GM23338 (cell line): ENCODE data around the gene RASL12. TPM values are rescaled to one million over a fixed set of nuclear protein-coding genes. Genes with fewer than 3 reads are reported as not detected.
"Not testable (repeated sequence)": the region's sequence is repeated elsewhere in the genome, so short reads cannot be mapped to it uniquely, and the experiment has no call there.

ENCODE experiments used
- ATAC-seq: fragments of 200-7000 bp; cut with Tn5 transposase; 3 replicates; pipeline ENCODE4 v1.9.1; 2020
- DNase-seq: peaks from one replicate; pipeline ENCODE4 v3.0.0-alpha.2; 2015; ENCODE audit warnings: low spot score
- H2AFZ ChIP-seq: fragments of 200-600 bp; sonication (generic); 2 replicates; pipeline ENCODE4 v1.8.0; 2016; ENCODE audit warnings: antibody characterized with exemption, mild to moderate bottlenecking, moderate library complexity
- H3F3A ChIP-seq: fragments of 200-600 bp; sonication (generic); replicated peaks from 2 replicates; pipeline ENCODE4 v1.8.0; 2017; ENCODE audit warnings: antibody characterized with exemption, mixed run types, low read depth
- H3K27ac ChIP-seq: fragments of 200-600 bp; sonication (generic); 2 replicates; pipeline ENCODE4 v1.6.1; 2016; ENCODE audit warnings: low read depth
- H3K27me3 ChIP-seq: fragments of 200-600 bp; sonication (generic); 2 replicates; pipeline ENCODE4 v1.8.0; 2016; ENCODE audit warnings: mild to moderate bottlenecking, mixed run types, moderate library complexity; ENCODE audit not compliant: insufficient read depth
- H3K36me3 ChIP-seq: fragments of 200-600 bp; sonication (generic); 2 replicates; pipeline ENCODE4 v1.8.0; 2016; ENCODE audit warnings: mild to moderate bottlenecking; ENCODE audit not compliant: insufficient read depth
- H3K4me1 ChIP-seq: fragments of 200-600 bp; sonication (generic); 2 replicates; pipeline ENCODE4 v1.8.0; 2016; ENCODE audit warnings: mild to moderate bottlenecking, moderate library complexity; ENCODE audit not compliant: insufficient read depth
- H3K4me2 ChIP-seq: fragments of 200-600 bp; sonication (generic); 2 replicates; pipeline ENCODE4 v1.7.1; 2017; ENCODE audit warnings: mixed run types
- H3K4me3 ChIP-seq: fragments of 200-600 bp; sonication (generic); 2 replicates; pipeline ENCODE4 v1.6.1; 2016; ENCODE audit warnings: mixed run types
- H3K79me2 ChIP-seq: fragments of 200-600 bp; sonication (generic); replicated peaks from 2 replicates; pipeline ENCODE4 v1.8.0; 2017; ENCODE audit warnings: mild to moderate bottlenecking; ENCODE audit not compliant: insufficient read depth
- H3K9me2 ChIP-seq: fragments of 200-600 bp; sonication (generic); 2 replicates; pipeline ENCODE4 v1.8.0; 2017; ENCODE audit not compliant: insufficient read depth
- H4K20me1 ChIP-seq: fragments of 200-600 bp; sonication (generic); replicated peaks from 2 replicates; pipeline ENCODE4 v1.8.0; 2017; ENCODE audit warnings: mild to moderate bottlenecking; ENCODE audit not compliant: insufficient read depth
- H3K27ac Mint-ChIP-seq: 2 replicates; pipeline ENCODE4 v1.8.0; 2020; ENCODE audit warnings: inconsistent platforms, mild to moderate bottlenecking, moderate library complexity, mixed read lengths
- H3K27me3 Mint-ChIP-seq: 3 replicates; pipeline ENCODE4 v1.8.0; 2022; ENCODE audit warnings: low read depth, mild to moderate bottlenecking, moderate library complexity, mixed read lengths, inconsistent platforms; ENCODE audit not compliant: insufficient read depth, poor library complexity
- H3K36me3 Mint-ChIP-seq: 3 replicates; pipeline ENCODE4 v1.8.0; 2021; ENCODE audit warnings: low read depth, mild to moderate bottlenecking, inconsistent platforms, moderate library complexity, mixed read lengths
- H3K4me1 Mint-ChIP-seq: 3 replicates; pipeline ENCODE4 v1.8.0; 2020; ENCODE audit warnings: mild to moderate bottlenecking, inconsistent platforms, mixed read lengths
- H3K4me3 Mint-ChIP-seq: 3 replicates; pipeline ENCODE4 v1.8.0; 2021; ENCODE audit warnings: moderate library complexity, mild to moderate bottlenecking, inconsistent platforms, mixed read lengths
- H3K9me3 Mint-ChIP-seq: 3 replicates; pipeline ENCODE4 v1.8.0; 2020; ENCODE audit warnings: moderate library complexity, mild to moderate bottlenecking, inconsistent platforms, mixed read lengths
- CREB1 ChIP-seq: fragments of 250-450 bp; sonication (Bioruptor Pico); IDR thresholded peaks from 2 replicates; pipeline ENCODE4 v1.5.0; 2020; ENCODE audit warnings: low read depth, mild to moderate bottlenecking, moderate library complexity
- EZH2phosphoT487 ChIP-seq: fragments of 200-600 bp; sonication (generic); IDR thresholded peaks from one replicate; pipeline ENCODE4 v1.8.1; 2018; ENCODE audit warnings: antibody characterized with exemption; ENCODE audit not compliant: unreplicated experiment
- JUNB ChIP-seq: IDR thresholded peaks from one replicate; pipeline ENCODE4 v1.6.1; 2016; ENCODE audit warnings: antibody characterized with exemption; ENCODE audit not compliant: unreplicated experiment
- NANOG ChIP-seq: IDR thresholded peaks from 2 replicates; pipeline ENCODE4 v1.6.1; 2016; ENCODE audit warnings: antibody characterized with exemption, borderline replicate concordance
- POLR2AphosphoS5 ChIP-seq: IDR thresholded peaks from 2 replicates; pipeline ENCODE4 v1.6.1; 2016; ENCODE audit warnings: antibody characterized with exemption, low read depth
- STAT1 ChIP-seq: IDR thresholded peaks from one replicate; pipeline ENCODE4 v1.6.1; 2016; ENCODE audit warnings: antibody characterized with exemption; ENCODE audit not compliant: unreplicated experiment
- ZNF114 ChIP-seq: fragments of 250-450 bp; sonication (Bioruptor Pico); IDR thresholded peaks from 2 replicates; pipeline ENCODE4 v1.5.0; 2020; ENCODE audit warnings: mild to moderate bottlenecking, moderate library complexity
- polyA plus RNA-seq: library from polyadenylated mRNA; unstranded; fragments of >200 nt; fragmentation: Nextera tagmentation; extraction: Ambion mirVana; gene quantifications from 2 replicates; pipeline ENCODE4 v1.2.1, GENCODE V29; 2016
- total RNA-seq: library from RNA; depleted of rRNA; stranded (reverse); fragments of >200 nt; shearing (Covaris generic); gene quantifications from 2 replicates; pipeline ENCODE4 v1.2.3, GENCODE V29; 2014
- TF ChIP-seq, protein P1 (sequence below): fragments of 250-450 bp; sonication (Bioruptor Pico); IDR thresholded peaks from 2 replicates; pipeline ENCODE4 v1.5.0; 2020; ENCODE audit warnings: mild to moderate bottlenecking, moderate library complexity
- TF ChIP-seq, protein P2 (sequence below): IDR thresholded peaks from one replicate; pipeline ENCODE4 v1.6.1; 2018; ENCODE audit warnings: antibody characterized with exemption; ENCODE audit not compliant: unreplicated experiment
- TF ChIP-seq, protein P3 (sequence below), 2 experiments: fragments of 200-600 bp in 1 of 2; sonication (generic) in 1 of 2; conservative IDR thresholded peaks; 2 replicates each; pipeline versions ENCODE4 v1.5.1 to v1.6.1; 2016 to 2017; ENCODE audit warnings: antibody characterized with exemption in 2 of 2, low read depth in 2 of 2, mild to moderate bottlenecking in 2 of 2, moderate library complexity in 1 of 2

The RASL12 gene
- total and polyA plus RNA-seq, 2 experiments from 2014 or later = 4.5 to 27.7 TPM

DNA sequence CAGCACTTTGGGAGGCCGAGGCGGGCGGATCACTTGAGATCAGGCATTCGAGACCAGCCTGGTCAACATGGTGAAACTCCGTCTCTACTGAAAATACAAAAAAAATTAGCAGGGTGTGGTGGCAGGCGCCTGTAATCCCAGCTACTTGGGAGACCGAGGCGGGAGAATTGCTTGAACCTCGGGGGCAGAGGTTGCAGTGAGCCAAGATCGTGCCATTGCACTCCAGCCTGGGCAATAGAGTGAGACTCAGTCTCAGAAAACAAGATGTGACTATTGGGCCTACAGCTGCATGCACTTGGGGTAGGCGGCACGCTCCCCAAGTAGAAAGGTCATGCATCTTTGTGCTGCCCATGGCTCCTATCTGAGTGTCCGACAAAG lies 26.0 kb upstream of the RASL12 start:
- not testable (repeated sequence) for H3K4me3 ChIP-seq, H4K20me1 ChIP-seq, H3K79me2 ChIP-seq, H3K36me3 ChIP-seq, H3K4me1 Mint-ChIP-seq, H3F3A ChIP-seq, DNase-seq, H3K4me2 ChIP-seq, ATAC-seq, H3K4me3 Mint-ChIP-seq, H2AFZ ChIP-seq, H3K27me3 ChIP-seq, H3K9me3 Mint-ChIP-seq, H3K9me2 ChIP-seq, H3K4me1 ChIP-seq, H3K27ac Mint-ChIP-seq, H3K27ac ChIP-seq, H3K27me3 Mint-ChIP-seq, H3K36me3 Mint-ChIP-seq

DNA sequence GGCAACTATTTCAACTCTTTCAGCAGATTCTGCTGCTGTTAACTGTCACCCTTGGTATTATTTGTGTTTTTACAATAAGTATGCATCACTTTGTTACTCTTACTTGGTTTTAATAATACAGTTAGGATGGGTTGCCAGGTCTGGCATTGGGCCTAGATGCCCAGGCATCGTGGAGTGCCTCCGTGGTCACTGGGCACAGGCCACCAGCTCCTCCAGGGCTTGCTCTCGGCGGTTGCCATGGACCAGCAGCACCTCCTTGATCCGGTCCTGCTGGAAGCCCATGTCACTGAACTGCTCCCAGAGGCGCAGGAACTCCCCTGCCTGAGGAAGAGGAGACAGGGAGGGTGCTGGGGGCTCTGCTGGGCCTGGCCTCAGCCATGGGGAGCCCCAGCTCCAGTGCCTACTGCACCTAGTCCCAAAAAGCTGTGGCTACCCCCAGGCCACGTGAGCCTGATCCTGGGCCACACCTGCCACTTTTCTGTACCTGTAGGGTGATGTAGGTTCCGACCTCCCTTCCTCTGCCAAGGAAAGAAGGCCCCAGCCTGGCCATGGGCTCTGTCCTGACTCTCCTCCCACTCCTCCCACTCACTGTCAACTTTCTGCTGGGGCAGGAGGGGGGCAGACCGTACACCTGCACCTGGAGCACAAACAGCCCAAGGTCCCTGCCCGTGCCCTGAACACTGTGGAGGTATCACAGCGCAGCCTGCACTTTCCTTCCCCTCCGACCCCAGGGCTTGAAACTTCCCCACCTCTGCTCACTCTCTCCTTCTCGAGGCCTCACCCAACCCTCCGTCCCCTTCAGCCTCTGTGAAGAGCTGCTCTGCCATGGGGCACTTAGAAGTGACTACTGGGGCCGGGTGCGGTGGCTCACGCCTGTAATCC lies 25.4 kb upstream of the RASL12 start:
- Histone ChIP-seq H2AFZ (no peak overlapping the region), H3K4me2 (no peak overlapping the region), H4K20me1 (no peaks in the 10 kb centered on the region), H3K4me3 (no peak overlapping the region), H3K27me3 (no peaks in the 10 kb centered on the region), H3K36me3 (no peaks in the 10 kb centered on the region), H3F3A (no peaks in the 10 kb centered on the region), H3K79me2 (no peaks in the 10 kb centered on the region), H3K9me2 (no peaks in the 10 kb centered on the region), H3K4me1 (no peaks in the 10 kb centered on the region), H3K27ac (no peak overlapping the region)
- DNase-seq = no peak
- Mint-ChIP-seq H3K9me3 (no peaks in the 10 kb centered on the region), H3K4me3 (no peak overlapping the region), H3K36me3 (no peaks in the 10 kb centered on the region), H3K27me3 (peaks cover 12% of the 10 kb centered on the region), H3K27ac (no peak overlapping the region), H3K4me1 (peaks cover 10% of the 10 kb centered on the region)
- ATAC-seq = no peak
- TF ChIP-seq, protein P1, sequence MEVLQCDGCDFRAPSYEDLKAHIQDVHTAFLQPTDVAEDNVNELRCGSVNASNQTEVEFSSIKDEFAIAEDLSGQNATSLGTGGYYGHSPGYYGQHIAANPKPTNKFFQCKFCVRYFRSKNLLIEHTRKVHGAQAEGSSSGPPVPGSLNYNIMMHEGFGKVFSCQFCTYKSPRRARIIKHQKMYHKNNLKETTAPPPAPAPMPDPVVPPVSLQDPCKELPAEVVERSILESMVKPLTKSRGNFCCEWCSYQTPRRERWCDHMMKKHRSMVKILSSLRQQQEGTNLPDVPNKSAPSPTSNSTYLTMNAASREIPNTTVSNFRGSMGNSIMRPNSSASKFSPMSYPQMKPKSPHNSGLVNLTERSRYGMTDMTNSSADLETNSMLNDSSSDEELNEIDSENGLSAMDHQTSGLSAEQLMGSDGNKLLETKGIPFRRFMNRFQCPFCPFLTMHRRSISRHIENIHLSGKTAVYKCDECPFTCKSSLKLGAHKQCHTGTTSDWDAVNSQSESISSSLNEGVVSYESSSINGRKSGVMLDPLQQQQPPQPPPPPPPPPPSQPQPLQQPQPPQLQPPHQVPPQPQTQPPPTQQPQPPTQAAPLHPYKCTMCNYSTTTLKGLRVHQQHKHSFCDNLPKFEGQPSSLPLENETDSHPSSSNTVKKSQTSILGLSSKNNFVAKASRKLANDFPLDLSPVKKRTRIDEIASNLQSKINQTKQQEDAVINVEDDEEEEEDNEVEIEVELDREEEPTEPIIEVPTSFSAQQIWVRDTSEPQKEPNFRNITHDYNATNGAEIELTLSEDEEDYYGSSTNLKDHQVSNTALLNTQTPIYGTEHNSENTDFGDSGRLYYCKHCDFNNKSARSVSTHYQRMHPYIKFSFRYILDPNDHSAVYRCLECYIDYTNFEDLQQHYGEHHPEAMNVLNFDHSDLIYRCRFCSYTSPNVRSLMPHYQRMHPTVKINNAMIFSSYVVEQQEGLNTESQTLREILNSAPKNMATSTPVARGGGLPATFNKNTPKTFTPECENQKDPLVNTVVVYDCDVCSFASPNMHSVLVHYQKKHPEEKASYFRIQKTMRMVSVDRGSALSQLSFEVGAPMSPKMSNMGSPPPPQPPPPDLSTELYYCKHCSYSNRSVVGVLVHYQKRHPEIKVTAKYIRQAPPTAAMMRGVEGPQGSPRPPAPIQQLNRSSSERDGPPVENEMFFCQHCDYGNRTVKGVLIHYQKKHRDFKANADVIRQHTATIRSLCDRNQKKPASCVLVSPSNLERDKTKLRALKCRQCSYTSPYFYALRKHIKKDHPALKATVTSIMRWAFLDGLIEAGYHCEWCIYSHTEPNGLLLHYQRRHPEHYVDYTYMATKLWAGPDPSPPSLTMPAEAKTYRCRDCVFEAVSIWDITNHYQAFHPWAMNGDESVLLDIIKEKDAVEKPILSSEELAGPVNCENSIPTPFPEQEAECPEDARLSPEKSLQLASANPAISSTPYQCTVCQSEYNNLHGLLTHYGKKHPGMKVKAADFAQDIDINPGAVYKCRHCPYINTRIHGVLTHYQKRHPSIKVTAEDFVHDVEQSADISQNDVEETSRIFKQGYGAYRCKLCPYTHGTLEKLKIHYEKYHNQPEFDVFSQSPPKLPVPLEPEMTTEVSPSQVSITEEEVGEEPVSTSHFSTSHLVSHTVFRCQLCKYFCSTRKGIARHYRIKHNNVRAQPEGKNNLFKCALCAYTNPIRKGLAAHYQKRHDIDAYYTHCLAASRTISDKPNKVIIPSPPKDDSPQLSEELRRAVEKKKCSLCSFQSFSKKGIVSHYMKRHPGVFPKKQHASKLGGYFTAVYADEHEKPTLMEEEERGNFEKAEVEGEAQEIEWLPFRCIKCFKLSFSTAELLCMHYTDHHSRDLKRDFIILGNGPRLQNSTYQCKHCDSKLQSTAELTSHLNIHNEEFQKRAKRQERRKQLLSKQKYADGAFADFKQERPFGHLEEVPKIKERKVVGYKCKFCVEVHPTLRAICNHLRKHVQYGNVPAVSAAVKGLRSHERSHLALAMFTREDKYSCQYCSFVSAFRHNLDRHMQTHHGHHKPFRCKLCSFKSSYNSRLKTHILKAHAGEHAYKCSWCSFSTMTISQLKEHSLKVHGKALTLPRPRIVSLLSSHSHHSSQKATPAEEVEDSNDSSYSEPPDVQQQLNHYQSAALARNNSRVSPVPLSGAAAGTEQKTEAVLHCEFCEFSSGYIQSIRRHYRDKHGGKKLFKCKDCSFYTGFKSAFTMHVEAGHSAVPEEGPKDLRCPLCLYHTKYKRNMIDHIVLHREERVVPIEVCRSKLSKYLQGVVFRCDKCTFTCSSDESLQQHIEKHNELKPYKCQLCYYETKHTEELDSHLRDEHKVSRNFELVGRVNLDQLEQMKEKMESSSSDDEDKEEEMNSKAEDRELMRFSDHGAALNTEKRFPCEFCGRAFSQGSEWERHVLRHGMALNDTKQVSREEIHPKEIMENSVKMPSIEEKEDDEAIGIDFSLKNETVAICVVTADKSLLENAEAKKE (CRISPR knock-in tag) = no peak
- TF ChIP-seq POLR2AphosphoS5 = no peak
- TF ChIP-seq NANOG = no peak
- no peak for TF ChIP-seq JUNB
- TF ChIP-seq ZNF114 (CRISPR knock-in tag) = no peak
- no peak for TF ChIP-seq EZH2phosphoT487
- TF ChIP-seq, protein P2, sequence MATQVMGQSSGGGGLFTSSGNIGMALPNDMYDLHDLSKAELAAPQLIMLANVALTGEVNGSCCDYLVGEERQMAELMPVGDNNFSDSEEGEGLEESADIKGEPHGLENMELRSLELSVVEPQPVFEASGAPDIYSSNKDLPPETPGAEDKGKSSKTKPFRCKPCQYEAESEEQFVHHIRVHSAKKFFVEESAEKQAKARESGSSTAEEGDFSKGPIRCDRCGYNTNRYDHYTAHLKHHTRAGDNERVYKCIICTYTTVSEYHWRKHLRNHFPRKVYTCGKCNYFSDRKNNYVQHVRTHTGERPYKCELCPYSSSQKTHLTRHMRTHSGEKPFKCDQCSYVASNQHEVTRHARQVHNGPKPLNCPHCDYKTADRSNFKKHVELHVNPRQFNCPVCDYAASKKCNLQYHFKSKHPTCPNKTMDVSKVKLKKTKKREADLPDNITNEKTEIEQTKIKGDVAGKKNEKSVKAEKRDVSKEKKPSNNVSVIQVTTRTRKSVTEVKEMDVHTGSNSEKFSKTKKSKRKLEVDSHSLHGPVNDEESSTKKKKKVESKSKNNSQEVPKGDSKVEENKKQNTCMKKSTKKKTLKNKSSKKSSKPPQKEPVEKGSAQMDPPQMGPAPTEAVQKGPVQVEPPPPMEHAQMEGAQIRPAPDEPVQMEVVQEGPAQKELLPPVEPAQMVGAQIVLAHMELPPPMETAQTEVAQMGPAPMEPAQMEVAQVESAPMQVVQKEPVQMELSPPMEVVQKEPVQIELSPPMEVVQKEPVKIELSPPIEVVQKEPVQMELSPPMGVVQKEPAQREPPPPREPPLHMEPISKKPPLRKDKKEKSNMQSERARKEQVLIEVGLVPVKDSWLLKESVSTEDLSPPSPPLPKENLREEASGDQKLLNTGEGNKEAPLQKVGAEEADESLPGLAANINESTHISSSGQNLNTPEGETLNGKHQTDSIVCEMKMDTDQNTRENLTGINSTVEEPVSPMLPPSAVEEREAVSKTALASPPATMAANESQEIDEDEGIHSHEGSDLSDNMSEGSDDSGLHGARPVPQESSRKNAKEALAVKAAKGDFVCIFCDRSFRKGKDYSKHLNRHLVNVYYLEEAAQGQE = no peak
- TF ChIP-seq CREB1 = no peak
- TF ChIP-seq, protein P3, sequence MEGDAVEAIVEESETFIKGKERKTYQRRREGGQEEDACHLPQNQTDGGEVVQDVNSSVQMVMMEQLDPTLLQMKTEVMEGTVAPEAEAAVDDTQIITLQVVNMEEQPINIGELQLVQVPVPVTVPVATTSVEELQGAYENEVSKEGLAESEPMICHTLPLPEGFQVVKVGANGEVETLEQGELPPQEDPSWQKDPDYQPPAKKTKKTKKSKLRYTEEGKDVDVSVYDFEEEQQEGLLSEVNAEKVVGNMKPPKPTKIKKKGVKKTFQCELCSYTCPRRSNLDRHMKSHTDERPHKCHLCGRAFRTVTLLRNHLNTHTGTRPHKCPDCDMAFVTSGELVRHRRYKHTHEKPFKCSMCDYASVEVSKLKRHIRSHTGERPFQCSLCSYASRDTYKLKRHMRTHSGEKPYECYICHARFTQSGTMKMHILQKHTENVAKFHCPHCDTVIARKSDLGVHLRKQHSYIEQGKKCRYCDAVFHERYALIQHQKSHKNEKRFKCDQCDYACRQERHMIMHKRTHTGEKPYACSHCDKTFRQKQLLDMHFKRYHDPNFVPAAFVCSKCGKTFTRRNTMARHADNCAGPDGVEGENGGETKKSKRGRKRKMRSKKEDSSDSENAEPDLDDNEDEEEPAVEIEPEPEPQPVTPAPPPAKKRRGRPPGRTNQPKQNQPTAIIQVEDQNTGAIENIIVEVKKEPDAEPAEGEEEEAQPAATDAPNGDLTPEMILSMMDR (conservative IDR thresholded peaks at IDR 0.05; ENCODE audit: low read depth in 2 of 2) = no peak
- TF ChIP-seq STAT1 = no peak
